MG63 (cell line): Measurements from ENCODE around the gene MRPS5. TPM values are rescaled to one million over a fixed set of nuclear protein-coding genes. Genes with fewer than 3 reads are reported as not detected.
A peak's percentile ranks its signal among the peaks of the same experiment; 100 is the strongest.
"Not testable (repeated sequence)": the region's sequence is repeated elsewhere in the genome, so short reads cannot be mapped to it uniquely, and the experiment has no call there.

Experiments
- DNase-seq: peaks from one replicate; pipeline ENCODE4 v3.0.0-alpha.2; 2020
- H3K27me3 ChIP-seq: fragments of 250-450 bp; sonication (Bioruptor Pico); 2 replicates; pipeline ENCODE4 v1.5.1; 2020; ENCODE audit warnings: mild to moderate bottlenecking, moderate library complexity
- H3K36me3 ChIP-seq: fragments of 250-450 bp; sonication (Bioruptor Pico); 2 replicates; pipeline ENCODE4 v1.5.1; 2020; ENCODE audit warnings: mild to moderate bottlenecking, moderate library complexity
- H3K4me3 ChIP-seq: fragments of 250-450 bp; sonication (Bioruptor Pico); 2 replicates; pipeline ENCODE4 v1.5.1; 2020; ENCODE audit warnings: mild to moderate bottlenecking, moderate library complexity
- H3K9me3 ChIP-seq: fragments of 250-450 bp; sonication (Bioruptor Pico); 2 replicates; pipeline ENCODE4 v1.5.1; 2020; ENCODE audit warnings: mild to moderate bottlenecking, moderate library complexity
- total RNA-seq: library from RNA; depleted of rRNA; stranded (reverse); fragments of >200 nt; shearing (Covaris generic); gene quantifications from 2 replicates; pipeline ENCODE4 v1.2.3, GENCODE V29; 2014; ENCODE audit warnings: low replicate concordance

The MRPS5 gene
- total RNA-seq, 1 experiment from 2014 or later, result 71.0 TPM

DNA sequence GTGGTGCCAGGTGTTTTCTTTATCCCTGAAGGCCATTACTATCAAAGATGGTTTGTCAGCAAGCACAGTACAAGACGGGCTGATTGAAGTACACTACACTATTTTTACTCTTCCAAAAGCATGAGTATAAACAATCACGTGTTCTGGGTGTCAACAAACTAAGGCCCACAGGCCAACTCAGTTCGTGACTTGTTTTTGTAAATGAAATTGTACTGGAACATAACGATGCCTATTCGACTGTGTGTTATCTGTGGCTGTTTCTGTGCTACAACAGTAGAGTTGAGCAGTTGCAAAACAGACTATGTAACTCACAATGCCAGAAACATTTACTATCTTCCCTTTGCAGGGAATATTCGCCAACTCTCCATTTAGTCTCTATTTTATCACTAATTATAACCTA, 12.3 kb downstream of the MRPS5 start:
- Histone ChIP-seq H3K9me3 (no peaks in the 10 kb centered on the region), H3K36me3 (peaks cover 79% of the 10 kb centered on the region), H3K27me3 (no peaks in the 10 kb centered on the region), H3K4me3 (no peak overlapping the region)
- no peak for DNase-seq

DNA sequence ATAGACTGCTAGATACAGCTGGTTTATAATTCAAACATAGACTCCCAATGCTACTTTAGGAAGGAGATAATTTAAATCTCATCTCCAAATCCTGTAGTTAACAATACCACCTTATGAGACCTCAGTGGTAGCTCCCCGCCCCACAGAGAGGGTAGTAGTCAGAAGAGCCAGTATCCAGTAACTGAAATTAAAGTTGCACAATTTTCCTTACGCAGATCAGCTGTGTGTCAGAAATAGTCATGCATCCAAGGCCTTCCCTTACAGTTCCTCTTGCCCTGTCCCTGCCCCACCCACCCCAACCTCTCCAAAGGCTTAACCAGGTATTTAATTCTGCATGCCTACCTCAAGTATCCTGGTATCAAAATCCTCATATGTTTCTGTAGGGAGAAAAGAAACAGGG, 15.5 kb downstream of the MRPS5 start:
- no peak for DNase-seq
- H3K27me3 ChIP-seq, result no peaks in the 10 kb centered on the region
- peaks cover 71% of the 10 kb centered on the region for H3K36me3 ChIP-seq

DNA sequence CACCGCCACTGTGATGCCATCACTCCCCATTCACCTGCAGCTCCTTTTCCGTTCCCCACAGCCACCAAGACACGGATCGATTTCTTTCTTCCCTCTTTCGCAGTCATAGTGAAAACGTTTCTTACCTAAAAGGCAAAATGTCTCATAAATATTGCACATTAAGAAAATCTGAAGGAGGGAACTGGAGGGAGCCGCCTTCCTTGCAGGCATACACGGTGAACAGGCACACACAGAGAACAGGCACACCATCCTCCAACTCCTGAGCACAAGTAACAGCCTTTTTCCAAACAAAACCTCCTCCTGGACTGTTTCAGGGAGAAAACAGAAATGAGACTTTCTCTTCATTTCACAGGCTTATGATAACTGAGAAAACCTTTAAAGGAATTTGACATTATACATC, 17.0 kb downstream of the MRPS5 start:
- Histone ChIP-seq H3K9me3 (no peaks in the 10 kb centered on the region), H3K36me3 (peaks cover 75% of the 10 kb centered on the region), H3K4me3 (no peak overlapping the region), H3K27me3 (no peaks in the 10 kb centered on the region)
- DNase-seq, result no peak

More for the DNA sequence above, 15.5 kb downstream of the MRPS5 start:
- H3K4me3 ChIP-seq, result no peak overlapping the region
- no peaks in the 10 kb centered on the region for H3K9me3 ChIP-seq

DNA sequence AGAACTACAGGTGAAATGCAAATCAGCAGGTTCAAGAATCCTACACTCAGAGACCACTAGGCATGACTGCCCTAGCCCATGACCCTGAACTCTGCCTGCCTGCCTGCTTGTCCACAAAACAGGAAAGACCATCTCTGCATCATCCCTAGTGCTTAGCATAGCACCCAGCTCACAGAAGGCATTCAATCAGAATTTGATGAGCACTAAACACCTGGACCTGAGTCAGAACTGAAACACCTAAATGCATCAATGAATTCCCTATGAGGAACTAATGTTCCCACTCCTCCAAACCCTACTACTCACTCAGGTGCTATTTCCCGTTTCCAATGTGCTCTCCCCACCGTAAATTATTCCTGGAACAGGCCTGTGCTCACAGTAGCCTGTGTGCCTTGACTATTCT, 21.7 kb downstream of the MRPS5 start:
- Histone ChIP-seq H3K27me3 (no peaks in the 10 kb centered on the region), H3K4me3 (no peak overlapping the region), H3K36me3 (peaks cover 65% of the 10 kb centered on the region), H3K9me3 (no peaks in the 10 kb centered on the region)
- DNase-seq, result no peak

DNA sequence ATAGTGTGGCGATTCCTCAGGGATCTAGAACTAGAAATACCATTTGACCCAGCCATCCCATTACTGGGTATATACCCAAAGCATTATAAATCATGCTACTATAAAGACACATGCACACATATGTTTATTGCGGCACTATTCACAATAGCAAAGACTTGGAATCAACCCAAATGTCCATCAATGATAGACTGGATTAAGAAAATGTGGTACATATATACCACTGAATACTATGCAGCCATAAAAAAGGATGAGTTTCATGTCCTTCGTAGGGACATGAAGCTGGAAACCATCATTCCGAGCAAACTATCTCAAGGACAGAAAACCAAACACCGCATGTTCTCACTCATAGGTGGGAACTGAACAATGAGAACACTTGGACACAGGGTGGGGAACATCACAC, 23.3 kb downstream of the MRPS5 start:
- not testable (repeated sequence) for H3K9me3 ChIP-seq, H3K27me3 ChIP-seq, DNase-seq, H3K4me3 ChIP-seq
- H3K36me3 ChIP-seq, result peaks cover 65% of the 10 kb centered on the region

DNA sequence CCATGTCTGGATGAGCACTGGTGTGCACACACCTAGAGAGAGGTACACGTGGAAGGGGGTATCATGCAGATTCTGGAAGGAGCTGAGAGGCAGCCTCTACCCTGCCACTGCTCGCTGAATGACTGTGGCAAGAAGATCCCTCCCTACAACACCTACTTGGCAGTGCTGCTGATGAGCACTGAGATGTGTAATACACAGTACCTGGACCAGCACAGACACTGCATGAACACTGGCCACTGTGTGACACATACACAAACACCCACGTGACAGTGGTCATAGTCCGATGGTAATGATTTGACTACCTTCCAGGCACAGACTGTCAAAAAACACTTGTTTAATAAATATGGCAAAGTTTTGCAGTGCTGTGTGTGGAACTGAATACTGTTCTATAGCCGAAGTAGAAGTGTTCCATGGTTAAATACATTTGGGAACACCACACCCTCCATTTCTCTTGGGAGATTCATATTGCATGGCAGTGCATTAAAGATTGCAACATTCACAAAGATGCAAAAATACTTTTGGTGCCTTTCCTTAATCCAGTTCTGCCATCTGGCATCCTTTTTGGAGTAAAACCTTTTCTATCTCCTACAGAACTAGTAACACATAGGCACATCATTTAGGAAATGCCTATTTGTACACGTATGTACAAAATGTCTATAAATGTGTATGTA, 29.6 kb downstream of the MRPS5 start:
- H3K27me3 ChIP-seq, result no peaks in the 10 kb centered on the region
- peaks cover 51% of the 10 kb centered on the region for H3K36me3 ChIP-seq

DNA sequence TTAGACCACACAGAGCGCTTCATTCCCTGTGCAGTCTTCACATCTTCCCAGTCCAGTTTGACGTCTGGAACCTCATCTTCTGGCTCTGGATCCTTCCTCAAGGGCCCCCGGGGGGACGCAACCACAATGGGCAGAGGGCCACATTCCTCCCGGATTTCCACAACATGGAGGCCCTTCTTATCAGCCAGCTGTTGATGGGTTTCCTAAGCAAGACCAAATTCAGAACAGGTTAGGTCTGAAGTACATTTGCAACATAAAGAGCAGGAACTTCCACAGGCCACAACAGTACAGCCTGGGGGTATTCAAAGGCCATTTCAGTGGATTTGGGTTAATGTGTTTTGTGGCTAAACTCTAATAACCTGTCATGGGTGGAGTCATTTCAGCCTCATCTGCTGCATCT, 34.2 kb downstream of the MRPS5 start:
- H3K36me3 ChIP-seq, result peaks cover 40% of the 10 kb centered on the region
- no peaks in the 10 kb centered on the region for H3K27me3 ChIP-seq
- H3K9me3 ChIP-seq, result no peaks in the 10 kb centered on the region
- no peak overlapping the region for H3K4me3 ChIP-seq
- no peak for DNase-seq

More for the DNA sequence above, 29.6 kb downstream of the MRPS5 start:
- H3K4me3 ChIP-seq, result no peak overlapping the region
- H3K9me3 ChIP-seq, result no peaks in the 10 kb centered on the region
- no peak for DNase-seq

DNA sequence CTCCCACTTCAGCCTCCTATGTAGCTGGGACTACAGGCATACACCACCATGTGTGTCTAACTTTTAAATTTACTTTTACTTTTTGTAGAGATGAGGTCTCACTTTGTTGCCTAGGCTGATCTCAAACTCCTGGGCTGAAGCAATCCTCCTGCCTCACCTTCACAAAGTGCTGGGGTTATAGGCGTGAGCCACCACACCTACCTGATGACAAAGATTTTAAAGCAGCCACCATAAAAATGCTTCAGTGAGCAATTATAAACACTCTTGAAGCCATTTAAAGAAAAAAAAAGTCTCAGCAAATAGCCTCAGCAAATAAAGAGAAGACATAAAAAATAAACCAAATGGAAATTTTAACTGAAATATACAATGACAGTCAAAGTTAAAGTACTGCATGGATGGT, 35.6 kb downstream of the MRPS5 start:
- Histone ChIP-seq H3K27me3 (no peaks in the 10 kb centered on the region), H3K9me3 (no peaks in the 10 kb centered on the region), H3K36me3 (peaks cover 31% of the 10 kb centered on the region), H3K4me3 (no peak overlapping the region)
- DNase-seq, result no peak

DNA sequence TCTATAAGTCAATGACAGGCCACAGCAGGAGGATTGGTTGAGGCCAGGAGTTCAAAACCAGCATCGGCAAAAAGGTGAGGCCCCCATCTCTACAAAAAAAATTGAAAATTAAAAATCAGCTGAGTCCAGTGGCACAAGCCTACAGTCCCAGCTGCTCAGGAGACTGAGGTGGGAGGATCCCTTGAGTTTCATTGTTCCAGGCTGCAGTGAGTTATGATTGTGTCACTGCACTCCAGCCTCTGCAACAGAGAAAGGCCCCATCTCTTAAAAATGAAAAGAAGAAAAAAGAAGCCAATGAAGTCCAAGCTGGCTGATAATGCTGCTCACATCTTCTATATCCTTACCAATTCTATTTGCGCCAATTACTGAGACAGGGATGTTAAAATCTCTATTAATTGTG, 39.1 kb downstream of the MRPS5 start:
- no peak for DNase-seq
- no peaks in the 10 kb centered on the region for H3K9me3 ChIP-seq
- H3K27me3 ChIP-seq, result no peaks in the 10 kb centered on the region; the same call in 1 of the 2 replicates
- peaks cover 13% of the 10 kb centered on the region for H3K36me3 ChIP-seq
- H3K4me3 ChIP-seq, result no peak overlapping the region

DNA sequence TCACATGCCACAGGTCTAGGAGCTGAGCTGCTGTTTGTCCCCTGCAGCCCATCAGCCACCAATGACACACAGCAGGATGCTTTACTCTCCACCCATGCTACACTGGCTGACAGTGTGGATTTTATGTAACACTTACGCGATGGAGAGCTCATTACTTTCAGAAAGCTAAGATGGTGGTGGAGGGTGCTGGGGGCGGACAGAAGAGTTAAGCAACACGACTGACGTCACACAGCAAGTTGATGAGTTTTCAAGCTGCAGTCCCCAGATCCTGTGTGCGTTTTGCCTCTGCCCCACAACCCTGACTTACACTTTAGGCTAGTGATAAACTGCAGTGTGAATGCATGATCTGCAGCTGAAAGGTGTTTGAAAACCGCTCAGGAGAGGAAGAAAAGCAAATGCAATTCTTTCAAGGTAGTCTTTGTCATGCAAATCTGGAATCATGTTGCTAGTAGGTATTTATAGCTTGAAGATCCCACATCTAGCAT, 42.4 kb downstream of the MRPS5 start:
- Histone ChIP-seq H3K9me3 (no peaks in the 10 kb centered on the region), H3K27me3 (peaks cover 18% of the 10 kb centered on the region; the same call in 1 of the 2 replicates)
- DNase-seq, result no peak

DNA sequence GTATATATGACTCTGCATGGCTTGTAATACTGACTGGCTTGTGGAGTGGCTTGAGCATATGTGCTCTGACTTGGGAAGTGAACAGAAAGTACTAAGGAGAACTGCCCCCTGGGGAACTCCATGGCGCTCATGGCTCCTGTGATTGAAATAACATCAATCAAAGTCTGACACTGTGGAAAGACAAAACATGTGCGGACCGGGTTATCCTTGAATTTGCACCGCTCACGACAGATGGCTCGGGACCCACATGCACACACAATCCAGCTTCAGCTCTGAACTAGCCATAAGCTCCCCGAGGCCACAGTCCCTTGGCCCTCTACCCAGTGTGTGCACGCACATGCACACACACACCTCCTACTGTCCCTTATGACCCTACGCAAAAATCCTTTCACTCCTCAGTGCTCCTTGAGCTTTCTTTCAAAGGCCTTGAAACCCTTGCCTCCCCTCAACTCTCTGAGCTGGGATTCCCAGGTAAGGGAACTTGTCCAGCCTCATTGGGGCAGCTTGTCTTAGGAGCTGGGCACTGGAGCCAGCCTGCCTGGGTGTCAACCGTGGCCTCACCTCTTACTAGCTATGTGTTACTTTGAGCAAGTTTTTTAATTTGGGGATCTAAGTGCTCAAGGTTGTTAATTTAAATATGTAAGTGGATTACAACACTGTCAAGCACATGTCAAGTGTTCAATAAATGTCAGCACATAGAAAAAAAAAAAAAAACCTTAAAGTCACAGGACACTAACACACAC, 43.6 kb downstream of the MRPS5 start:
- H3K27me3 ChIP-seq, result peaks cover 18% of the 10 kb centered on the region; the same call in 1 of the 2 replicates
- H3K4me3 ChIP-seq, result no peak overlapping the region
- no peaks in the 10 kb centered on the region for H3K36me3 ChIP-seq
- no peaks in the 10 kb centered on the region for H3K9me3 ChIP-seq
- no peak for DNase-seq

More for the DNA sequence above, 42.4 kb downstream of the MRPS5 start:
- Histone ChIP-seq H3K36me3 (no peaks in the 10 kb centered on the region), H3K4me3 (no peak overlapping the region)

DNA sequence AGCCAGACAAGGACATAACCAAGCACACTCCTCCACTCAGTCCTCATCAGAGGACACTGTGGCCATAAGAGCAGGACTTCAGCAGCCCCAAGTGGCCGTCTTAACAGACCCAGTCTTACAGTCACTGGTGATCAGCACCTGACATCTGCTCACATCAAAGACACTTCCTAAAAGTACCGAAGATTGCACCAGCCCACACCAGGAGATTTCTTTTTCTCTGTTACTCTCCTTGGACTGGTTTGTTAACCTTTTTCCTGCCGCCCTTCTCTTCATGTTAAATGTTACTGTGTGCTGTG, 44.1 kb downstream of the MRPS5 start:
- Histone ChIP-seq H3K27me3 (peaks cover 18% of the 10 kb centered on the region; the same call in 1 of the 2 replicates), H3K9me3 (no peaks in the 10 kb centered on the region), H3K36me3 (no peaks in the 10 kb centered on the region), H3K4me3 (no peak overlapping the region)
- DNase-seq, result no peak

DNA sequence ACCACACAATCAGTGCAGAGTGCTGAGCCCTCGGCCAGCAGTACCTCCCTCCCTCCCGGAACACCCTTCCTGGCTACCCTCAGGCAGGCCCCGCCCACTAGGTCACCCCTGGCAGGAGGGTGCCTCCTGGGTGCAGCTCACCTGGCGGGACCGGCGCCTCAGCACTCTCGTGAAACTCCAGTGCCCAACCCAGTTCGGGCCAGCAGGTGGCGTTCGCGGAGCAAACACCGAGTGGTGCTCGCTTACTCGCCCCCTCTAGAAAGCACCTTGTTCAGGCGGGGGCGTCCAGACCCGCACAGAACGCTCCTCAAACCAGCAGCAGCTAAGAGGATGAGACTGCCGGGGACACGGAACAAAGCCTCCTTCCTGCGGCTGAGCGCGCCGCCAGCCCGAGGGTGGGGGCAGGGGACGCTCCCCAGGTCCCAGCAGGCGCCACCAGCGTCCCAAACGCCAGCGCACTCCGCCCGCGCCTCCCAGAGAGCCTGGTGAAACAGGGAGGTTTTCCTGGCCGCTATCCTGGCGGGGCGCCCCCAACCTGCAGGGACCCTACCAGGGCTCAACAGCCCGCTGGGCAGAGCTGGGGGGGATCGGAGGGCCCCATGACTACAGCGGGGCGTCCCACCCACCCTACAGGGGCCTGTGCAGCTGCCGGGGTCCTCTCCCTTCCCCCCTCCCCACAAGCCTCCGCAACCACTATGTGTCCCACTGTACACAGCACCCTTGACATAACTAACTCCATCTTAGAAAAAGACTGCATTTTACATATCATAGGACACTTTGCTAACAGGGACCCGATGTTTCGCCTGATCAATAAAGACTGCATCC, 44.7 kb downstream of the MRPS5 start:
- peak; percentile 57 for DNase-seq
- no peaks in the 10 kb centered on the region for H3K36me3 ChIP-seq
- peaks cover 18% of the 10 kb centered on the region; the same call in 1 of the 2 replicates for H3K27me3 ChIP-seq
- no peaks in the 10 kb centered on the region for H3K9me3 ChIP-seq
- peak overlapping the region; percentile 34 for H3K4me3 ChIP-seq

DNA sequence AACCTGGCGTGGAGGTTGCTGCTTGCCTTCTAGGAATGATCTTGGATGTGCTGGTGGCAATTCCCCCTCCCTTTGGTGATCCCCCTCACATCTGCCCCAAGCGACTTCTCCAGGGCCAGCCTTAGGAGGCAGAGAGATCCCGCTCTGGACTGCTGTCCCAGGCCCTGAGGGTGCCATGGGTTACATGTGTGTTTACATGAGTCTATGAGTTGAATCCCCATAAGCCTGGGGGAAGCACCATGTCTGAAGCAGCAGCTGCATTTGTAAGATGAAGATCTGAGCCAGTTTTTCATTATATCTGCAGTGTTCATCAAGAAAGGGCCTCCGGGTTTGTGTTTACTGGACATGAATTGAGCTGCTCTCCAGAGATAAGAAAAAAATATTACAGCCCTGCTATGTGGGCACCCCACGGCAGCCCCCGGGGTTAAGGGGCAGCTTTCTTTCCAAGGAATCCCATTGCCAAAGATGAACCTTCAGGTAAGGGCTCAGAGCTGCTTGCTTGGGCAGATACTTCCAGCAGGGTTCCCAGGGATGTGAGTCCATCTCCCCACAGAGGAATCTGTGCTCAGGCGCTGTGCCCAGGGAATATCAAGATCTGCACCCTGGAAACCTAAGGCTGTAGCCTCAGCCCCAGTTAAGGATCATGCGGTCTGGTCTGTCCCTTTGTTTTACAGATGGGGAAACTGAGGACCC, 46.0 kb downstream of the MRPS5 start:
- no peak overlapping the region for H3K4me3 ChIP-seq
- H3K9me3 ChIP-seq, result no peaks in the 10 kb centered on the region
- DNase-seq, result no peak
- H3K27me3 ChIP-seq, result peaks cover 18% of the 10 kb centered on the region; the same call in 1 of the 2 replicates
- H3K36me3 ChIP-seq, result no peaks in the 10 kb centered on the region

DNA sequence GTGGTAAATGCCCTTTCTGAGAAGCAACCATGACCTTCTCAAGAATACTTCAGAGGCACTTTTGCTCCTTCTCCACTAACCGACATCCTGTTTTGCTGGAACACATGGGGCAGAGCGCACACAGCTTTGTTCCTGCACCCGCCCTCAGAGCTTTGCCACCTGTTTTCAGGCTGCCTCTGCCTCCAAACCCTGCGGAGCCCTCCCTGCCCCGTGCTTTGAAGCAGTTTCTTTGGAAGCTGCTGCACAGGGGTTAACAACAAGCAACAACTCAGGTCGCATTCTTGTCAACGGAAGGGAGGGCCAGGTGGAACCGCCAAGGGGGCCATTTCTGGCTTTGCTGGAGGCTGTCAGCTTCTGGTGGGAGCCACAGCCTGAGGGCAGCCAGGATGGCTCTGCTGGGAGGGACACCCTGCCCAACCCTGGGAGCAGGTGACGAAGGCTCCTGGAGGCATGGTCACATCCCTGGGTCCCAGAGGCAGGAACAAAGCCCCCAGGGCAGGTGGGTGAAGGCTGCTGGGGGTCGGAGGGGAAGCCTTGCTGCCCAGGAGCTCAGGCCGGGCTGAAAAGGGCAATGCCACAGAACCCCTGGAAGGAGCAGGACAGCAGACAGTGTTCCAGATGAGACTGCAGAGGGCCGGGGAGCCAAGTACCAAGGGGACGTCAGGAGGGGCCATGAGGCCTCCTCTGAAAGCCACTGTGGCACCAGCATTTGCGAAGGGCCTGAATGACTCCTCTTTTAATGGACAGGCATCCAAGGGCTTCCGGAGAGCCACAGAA, 46.8 kb downstream of the MRPS5 start:
- Histone ChIP-seq H3K36me3 (no peaks in the 10 kb centered on the region), H3K27me3 (peaks cover 18% of the 10 kb centered on the region; the same call in 1 of the 2 replicates), H3K9me3 (no peaks in the 10 kb centered on the region), H3K4me3 (no peak overlapping the region)
- no peak for DNase-seq
